H1 (cell line): ENCODE data around the gene SRRM5.

Experiments used
- FOSL1 ChIP-seq: IDR thresholded peaks from 2 replicates; pipeline ENCODE4 v1.6.1; 2011; ENCODE audit warnings: mild to moderate bottlenecking, low read depth, low read length, moderate library complexity; ENCODE audit not compliant: insufficient read depth
- GABPA ChIP-seq: IDR thresholded peaks from 2 replicates; pipeline ENCODE4 v1.6.1; 2011; ENCODE audit warnings: mild to moderate bottlenecking, low read length, moderate library complexity, borderline replicate concordance; ENCODE audit not compliant: insufficient read depth
- POLR2A ChIP-seq, 2 experiments: IDR thresholded peaks; 1 replicate in 1 of 2; 2 replicates in 1 of 2; pipeline ENCODE4 v1.6.1; 2011; ENCODE audit warnings: low read depth in 2 of 2, low read length in 2 of 2, mild to moderate bottlenecking in 2 of 2; ENCODE audit errors: control extremely low read depth in 1 of 2
- SP1 ChIP-seq: IDR thresholded peaks from 2 replicates; pipeline ENCODE4 v1.6.1; 2011; ENCODE audit warnings: low read depth, low read length
- TF ChIP-seq, protein P1 (sequence below), 3 experiments: IDR thresholded peaks; 1 replicate in 2 of 3; 2 replicates in 1 of 3; pipeline versions ENCODE4 v1.5.1 to v1.6.1; 2011; ENCODE audit warnings: low read length in 3 of 3, mild to moderate bottlenecking in 3 of 3, inconsistent platforms in 2 of 3, low read depth in 1 of 3, moderate library complexity in 1 of 3; ENCODE audit not compliant: insufficient read depth in 1 of 3; ENCODE audit errors: control extremely low read depth in 1 of 3
- TF ChIP-seq, protein P2 (sequence below): IDR thresholded peaks from 2 replicates; pipeline ENCODE4 v1.6.1; 2011; ENCODE audit warnings: low read length, improper control_type of control experiment

DNA sequence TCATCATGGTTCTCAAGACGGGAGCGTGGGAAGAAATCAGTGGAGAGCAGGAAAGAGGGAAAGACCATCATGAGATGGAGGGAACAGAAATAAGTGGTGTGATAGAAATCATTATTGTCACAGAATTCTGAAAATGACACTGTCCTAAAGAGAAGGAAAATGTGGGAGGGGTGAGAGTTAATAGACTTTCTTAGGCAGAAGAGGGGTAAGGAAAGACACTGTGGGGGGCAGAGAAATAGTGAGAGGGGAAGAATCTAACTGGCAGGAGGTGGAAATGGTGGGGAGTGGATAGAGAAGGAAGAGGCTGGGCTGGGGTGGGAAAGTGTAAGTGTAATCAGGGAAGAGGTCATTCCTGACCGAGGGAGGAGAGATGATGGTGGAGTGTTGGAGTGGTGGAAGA is 33.1 kb upstream of the SRRM5 start:
- TF ChIP-seq POLR2A (IDR thresholded peaks at IDR 0.05; ENCODE audit: control extremely low read depth in 1 of 2, low read depth in 2 of 2, low read length in 2 of 2) = no peak
- no peak for TF ChIP-seq SP1
- TF ChIP-seq, protein P1, sequence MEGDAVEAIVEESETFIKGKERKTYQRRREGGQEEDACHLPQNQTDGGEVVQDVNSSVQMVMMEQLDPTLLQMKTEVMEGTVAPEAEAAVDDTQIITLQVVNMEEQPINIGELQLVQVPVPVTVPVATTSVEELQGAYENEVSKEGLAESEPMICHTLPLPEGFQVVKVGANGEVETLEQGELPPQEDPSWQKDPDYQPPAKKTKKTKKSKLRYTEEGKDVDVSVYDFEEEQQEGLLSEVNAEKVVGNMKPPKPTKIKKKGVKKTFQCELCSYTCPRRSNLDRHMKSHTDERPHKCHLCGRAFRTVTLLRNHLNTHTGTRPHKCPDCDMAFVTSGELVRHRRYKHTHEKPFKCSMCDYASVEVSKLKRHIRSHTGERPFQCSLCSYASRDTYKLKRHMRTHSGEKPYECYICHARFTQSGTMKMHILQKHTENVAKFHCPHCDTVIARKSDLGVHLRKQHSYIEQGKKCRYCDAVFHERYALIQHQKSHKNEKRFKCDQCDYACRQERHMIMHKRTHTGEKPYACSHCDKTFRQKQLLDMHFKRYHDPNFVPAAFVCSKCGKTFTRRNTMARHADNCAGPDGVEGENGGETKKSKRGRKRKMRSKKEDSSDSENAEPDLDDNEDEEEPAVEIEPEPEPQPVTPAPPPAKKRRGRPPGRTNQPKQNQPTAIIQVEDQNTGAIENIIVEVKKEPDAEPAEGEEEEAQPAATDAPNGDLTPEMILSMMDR (IDR thresholded peaks at IDR 0.05; ENCODE audit: control extremely low read depth in 1 of 3, insufficient read depth in 1 of 3, low read depth in 1 of 3, low read length in 3 of 3) = no peak
- TF ChIP-seq, protein P2, sequence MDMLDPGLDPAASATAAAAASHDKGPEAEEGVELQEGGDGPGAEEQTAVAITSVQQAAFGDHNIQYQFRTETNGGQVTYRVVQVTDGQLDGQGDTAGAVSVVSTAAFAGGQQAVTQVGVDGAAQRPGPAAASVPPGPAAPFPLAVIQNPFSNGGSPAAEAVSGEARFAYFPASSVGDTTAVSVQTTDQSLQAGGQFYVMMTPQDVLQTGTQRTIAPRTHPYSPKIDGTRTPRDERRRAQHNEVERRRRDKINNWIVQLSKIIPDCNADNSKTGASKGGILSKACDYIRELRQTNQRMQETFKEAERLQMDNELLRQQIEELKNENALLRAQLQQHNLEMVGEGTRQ = no peak
- TF ChIP-seq FOSL1 = no peak
- TF ChIP-seq GABPA = no peak
